Measurements from ENCODE around the gene MED27. TPM values are rescaled to one million over a fixed set of nuclear protein-coding genes. Genes with fewer than 3 reads are reported as not detected.

Gene MED27
- total RNA-seq, 4 donors from 2014 or later = 10.9 to 23.1 (median 13.5) TPM

GRCh38 chr9:132027752-132028663 lies 51.7 kb downstream of the MED27 start:
- DNase-seq (ENCODE audit: low spot score) (no peak), ATAC-seq (ENCODE audit: low FRiP score) (no peak)
- TF ChIP-seq, protein P1, sequence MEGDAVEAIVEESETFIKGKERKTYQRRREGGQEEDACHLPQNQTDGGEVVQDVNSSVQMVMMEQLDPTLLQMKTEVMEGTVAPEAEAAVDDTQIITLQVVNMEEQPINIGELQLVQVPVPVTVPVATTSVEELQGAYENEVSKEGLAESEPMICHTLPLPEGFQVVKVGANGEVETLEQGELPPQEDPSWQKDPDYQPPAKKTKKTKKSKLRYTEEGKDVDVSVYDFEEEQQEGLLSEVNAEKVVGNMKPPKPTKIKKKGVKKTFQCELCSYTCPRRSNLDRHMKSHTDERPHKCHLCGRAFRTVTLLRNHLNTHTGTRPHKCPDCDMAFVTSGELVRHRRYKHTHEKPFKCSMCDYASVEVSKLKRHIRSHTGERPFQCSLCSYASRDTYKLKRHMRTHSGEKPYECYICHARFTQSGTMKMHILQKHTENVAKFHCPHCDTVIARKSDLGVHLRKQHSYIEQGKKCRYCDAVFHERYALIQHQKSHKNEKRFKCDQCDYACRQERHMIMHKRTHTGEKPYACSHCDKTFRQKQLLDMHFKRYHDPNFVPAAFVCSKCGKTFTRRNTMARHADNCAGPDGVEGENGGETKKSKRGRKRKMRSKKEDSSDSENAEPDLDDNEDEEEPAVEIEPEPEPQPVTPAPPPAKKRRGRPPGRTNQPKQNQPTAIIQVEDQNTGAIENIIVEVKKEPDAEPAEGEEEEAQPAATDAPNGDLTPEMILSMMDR (IDR thresholded peaks at IDR 0.05) = no peak

- DNase-seq (ENCODE audit: low spot score) = no peak
- no peak for ATAC-seq (ENCODE audit: low FRiP score)
- TF ChIP-seq, protein P1 (IDR thresholded peaks at IDR 0.05) = no peak
Measured at GRCh38 chr9:132026932-132027585, 52.6 kb downstream of the MED27 start.

- TF ChIP-seq, protein P1 (IDR thresholded peaks at IDR 0.05) = no peak
- DNase-seq (ENCODE audit: low spot score) (no peak), ATAC-seq (ENCODE audit: low FRiP score) (no peak)
Measured at GRCh38 chr9:132025766-132026165, 53.9 kb downstream of the MED27 start.

DNA sequence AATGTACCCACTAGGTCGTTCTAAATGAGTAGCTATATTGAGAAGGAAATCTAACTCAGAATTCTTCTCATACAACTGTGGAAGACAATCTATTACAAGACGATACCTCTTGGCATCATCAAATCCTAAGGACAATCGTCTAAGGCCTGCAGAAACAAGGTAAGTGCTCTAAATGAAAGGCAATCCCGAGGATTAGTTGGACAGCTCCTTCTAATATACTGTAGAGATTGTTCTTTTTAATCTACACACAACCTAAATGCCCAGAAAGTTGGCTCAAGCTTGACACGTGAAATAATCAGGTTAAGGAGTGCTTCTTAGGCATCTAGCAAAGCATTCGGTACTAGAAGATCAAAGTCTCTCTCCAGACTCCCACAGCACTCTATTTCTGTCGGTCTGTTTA lies 55.1 kb downstream of the MED27 start:
- ATAC-seq (ENCODE audit: low FRiP score) = no peak

DNA sequence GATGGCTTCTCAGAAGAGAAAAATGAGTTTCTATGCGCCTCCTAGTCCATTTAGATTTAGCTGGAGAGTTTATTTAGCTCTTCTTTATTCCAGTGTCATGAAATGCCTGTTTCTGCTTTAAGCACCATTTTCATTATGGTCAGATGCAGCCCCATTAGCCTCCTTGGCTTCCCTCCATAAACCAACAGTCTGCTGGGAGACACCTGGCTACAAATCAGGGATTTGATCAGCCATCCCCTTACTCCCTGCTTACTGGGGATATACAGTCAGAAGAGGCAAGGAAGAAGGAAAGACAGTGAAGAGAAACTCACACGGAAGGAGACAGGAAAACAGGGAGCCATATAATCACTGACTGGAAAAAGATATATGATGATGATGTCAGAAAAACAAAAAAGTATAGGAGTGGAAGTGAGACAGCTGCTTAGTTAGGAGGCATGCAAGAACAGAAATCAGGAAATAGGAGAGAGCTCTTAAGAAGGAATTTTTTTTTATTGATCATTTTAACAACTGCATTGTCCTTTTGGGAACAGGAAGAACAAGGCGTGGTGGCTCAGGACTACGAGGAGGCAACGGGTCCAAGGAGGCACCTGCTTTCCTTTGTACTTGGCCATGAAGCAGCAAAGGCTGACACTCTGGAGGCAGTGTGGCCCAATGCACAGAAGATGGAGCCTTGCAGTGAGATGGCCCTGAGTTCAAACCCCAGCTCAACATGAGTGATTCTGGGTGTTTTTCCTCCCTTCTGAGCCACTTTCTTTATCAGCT lies 56.1 kb downstream of the MED27 start:
- no peak for DNase-seq (ENCODE audit: low spot score)
- TF ChIP-seq, protein P1 (IDR thresholded peaks at IDR 0.05) = no peak
- no peak for ATAC-seq (ENCODE audit: low FRiP score)

More for the DNA sequence above, 55.1 kb downstream of the MED27 start:
- DNase-seq (ENCODE audit: low spot score) = no peak
- TF ChIP-seq, protein P1 (IDR thresholded peaks at IDR 0.05) = no peak

DNA sequence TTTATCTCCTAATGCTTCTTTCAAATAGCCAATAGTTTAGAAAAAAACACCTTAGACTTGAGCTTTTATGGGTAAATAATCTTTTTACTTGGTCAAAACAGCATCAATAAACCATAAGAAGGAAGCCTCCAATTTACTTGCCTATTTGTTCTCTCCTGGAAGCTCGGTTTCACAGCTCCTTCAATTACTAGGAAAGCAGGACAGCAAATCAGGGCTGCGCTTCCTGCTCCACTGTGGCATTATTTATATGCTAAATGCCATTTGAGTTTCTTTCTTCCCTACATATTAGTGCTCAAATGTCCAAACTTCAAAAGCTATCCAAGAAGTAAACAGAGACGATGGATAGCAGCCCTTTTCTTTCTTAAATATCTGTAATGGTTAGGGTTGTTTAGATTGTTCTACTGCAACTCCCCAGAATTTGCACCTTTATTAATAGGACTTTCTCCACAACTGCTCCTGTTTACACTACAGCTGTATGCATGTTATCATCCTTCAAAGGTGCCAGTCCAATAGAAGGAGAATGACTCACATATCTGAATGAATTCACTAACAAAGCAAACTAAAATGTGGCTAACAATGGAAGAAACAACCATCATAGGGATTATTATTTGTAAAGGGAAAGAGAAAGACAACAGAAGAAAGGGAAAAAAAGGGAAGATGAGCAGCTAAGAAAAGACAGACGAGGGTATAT lies 58.7 kb downstream of the MED27 start:
- TF ChIP-seq, protein P1 (IDR thresholded peaks at IDR 0.05) = no peak
- ATAC-seq (ENCODE audit: low FRiP score) (no peak), DNase-seq (ENCODE audit: low spot score) (no peak)

Measured in omental fat pad (tissue), 4 donors.